Measurements from ENCODE around the gene LST1.
A peak's percentile ranks its signal among the peaks of the same experiment; 100 is the strongest.

Gene LST1

GRCh38 chr6:31580807-31581433 is 5.2 kb upstream of the LST1 start:
- in situ Hi-C loops (cut with HindIII; ENCODE audit: low sequenced_read_pairs): no loop called here
- peak; percentile 75 for DNase-seq (ENCODE audit: low read depth, low spot score)
- H3K4me3 ChIP-seq (ENCODE audit: low read depth, low read length): peak overlapping the region; percentile 84
- TF ChIP-seq, protein P1, sequence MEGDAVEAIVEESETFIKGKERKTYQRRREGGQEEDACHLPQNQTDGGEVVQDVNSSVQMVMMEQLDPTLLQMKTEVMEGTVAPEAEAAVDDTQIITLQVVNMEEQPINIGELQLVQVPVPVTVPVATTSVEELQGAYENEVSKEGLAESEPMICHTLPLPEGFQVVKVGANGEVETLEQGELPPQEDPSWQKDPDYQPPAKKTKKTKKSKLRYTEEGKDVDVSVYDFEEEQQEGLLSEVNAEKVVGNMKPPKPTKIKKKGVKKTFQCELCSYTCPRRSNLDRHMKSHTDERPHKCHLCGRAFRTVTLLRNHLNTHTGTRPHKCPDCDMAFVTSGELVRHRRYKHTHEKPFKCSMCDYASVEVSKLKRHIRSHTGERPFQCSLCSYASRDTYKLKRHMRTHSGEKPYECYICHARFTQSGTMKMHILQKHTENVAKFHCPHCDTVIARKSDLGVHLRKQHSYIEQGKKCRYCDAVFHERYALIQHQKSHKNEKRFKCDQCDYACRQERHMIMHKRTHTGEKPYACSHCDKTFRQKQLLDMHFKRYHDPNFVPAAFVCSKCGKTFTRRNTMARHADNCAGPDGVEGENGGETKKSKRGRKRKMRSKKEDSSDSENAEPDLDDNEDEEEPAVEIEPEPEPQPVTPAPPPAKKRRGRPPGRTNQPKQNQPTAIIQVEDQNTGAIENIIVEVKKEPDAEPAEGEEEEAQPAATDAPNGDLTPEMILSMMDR (IDR thresholded peaks at IDR 0.05; ENCODE audit: low read depth, low read length): peak; percentile 86

DNA sequence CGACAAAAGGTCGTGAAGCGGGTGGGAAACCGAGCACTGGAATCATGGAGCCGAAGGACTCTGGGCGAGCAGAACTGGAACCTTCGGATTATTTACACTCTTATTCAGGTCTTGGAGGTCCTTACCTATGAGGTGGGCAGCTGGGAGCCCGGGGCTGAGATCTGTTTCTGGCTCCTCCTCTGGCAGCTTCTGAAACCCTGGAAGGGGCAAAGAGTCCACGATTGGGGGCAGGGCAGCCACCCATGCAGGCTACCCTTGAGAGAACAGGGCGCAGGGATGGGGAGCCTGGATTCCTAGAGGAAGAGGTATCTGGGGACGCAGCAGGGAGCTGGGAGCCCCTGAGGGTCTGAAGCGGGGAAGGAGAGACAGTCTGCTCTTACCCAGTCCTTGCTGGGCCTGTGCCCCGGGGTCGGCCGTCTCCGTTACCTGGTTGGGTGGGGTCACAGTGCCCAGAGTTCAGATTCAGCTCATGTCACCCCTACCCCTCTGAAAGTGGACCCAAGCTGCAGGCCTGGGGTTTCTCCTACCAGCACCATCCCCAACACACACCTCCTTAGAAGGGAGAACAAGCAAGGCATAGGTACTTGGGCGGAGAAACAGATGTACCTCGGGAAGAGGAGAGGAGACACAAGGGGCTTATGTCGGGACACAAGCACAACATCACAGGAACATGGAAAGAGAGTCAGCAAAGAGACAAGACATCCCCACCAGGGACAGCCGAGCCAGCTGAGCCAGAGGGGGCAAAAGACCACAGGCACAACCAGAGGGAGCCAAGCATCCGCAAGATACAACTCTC is 4.4 kb upstream of the LST1 start:
- TF ChIP-seq, protein P1 (IDR thresholded peaks at IDR 0.05; ENCODE audit: low read depth, low read length): no peak
- DNase-seq (ENCODE audit: low read depth, low spot score): no peak
- peak overlapping the region; percentile 84 for H3K4me3 ChIP-seq (ENCODE audit: low read depth, low read length)
- in situ Hi-C loops (cut with HindIII; ENCODE audit: low sequenced_read_pairs): no loop called here

GRCh38 chr6:31582230-31582643 is 3.8 kb upstream of the LST1 start, which contains the start of gene LTB:
TSS of gene LTB (minus strand) at chr6:31582424. CDS start at chr6:31582417, 7 bp downstream.
- in situ Hi-C loops (cut with HindIII; ENCODE audit: low sequenced_read_pairs): no loop called here
- DNase-seq (ENCODE audit: low read depth, low spot score): no peak
- TF ChIP-seq, protein P1 (IDR thresholded peaks at IDR 0.05; ENCODE audit: low read depth, low read length): no peak
- peak within 1 kb of the TSS; percentile 84 for H3K4me3 ChIP-seq (ENCODE audit: low read depth, low read length)

- DNase-seq (ENCODE audit: low read depth, low spot score): no peak
- H3K4me3 ChIP-seq (ENCODE audit: low read depth, low read length): no peak overlapping the region
- in situ Hi-C loops (cut with HindIII; ENCODE audit: low sequenced_read_pairs): no loop called here
- TF ChIP-seq, protein P1 (IDR thresholded peaks at IDR 0.05; ENCODE audit: low read depth, low read length): peak; percentile 42
Observed at GRCh38 chr6:31585491-31585890, 586 bp upstream of the LST1 start.

DNA sequence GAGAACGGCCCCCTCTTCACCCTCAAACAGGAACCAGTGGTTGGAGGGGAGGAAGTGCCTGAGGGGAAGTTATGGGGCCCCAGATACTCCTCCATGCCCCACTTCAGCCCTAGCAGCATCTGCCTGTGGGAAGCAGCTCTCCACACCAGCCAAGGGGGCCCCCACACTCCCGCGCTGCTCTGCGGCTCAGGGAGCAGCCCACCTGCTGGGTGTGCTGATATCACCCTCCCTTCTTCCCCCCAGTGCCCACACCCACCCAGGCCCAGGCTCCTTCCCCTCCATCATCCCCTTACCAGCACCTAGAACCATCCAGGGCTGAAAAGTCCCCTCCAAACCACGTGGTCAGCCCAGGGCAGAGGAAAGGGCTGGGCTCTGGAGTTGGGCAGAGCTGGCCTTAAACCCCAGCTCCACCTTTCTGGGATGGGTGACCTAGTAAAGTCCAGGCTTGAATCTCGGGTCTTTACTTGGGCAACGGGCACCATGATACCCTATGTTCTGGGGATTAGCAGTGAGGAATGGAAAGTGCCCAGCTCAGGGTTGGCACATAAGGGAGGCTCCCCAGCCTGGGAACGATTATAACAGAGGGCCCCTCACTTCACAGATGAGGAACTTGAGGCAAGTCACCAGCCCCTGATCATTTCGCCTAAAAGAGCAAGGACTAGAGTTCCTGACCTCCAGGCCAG is 663 bp downstream of the LST1 start:
- in situ Hi-C loops (cut with HindIII; ENCODE audit: low sequenced_read_pairs): no loop called here
- TF ChIP-seq, protein P1 (IDR thresholded peaks at IDR 0.05; ENCODE audit: low read depth, low read length): no peak
- no peak overlapping the region for H3K4me3 ChIP-seq (ENCODE audit: low read depth, low read length)
- no peak for DNase-seq (ENCODE audit: low read depth, low spot score)
